ENCODE data around the gene KIFBP.

- TF ChIP-seq TAF1 (IDR thresholded peaks at IDR 0.05; ENCODE audit: borderline replicate concordance, insufficient read depth, low read length) (peak; percentile 70; the same call in 1 of the 2 replicates), REST (IDR thresholded peaks at IDR 0.05; ENCODE audit: insufficient read depth in 1 of 2, low read depth in 2 of 2, low read length in 2 of 2) (peak in 1 of 2 experiments; percentile 39; a peak in 1 of 4 replicates)
Observed at GRCh38 chr10:68988530-68989316, at the start of gene KIFBP.
